PC-9 (cell line): ENCODE measurements around the gene SLC25A26. TPM values are rescaled to one million over a fixed set of nuclear protein-coding genes. Genes with fewer than 3 reads are reported as not detected.

ENCODE experiments used
- BruUV-seq: library from RNA; stranded (reverse); fragments of 400-500 nt; replicated peaks from 2 replicates; lab custom pipeline; 2021; lab: Mats Ljungman, UMichigan
- CTCF ChIA-PET: fragments of 300-600 bp; sonication (Branson Sonifier 250); formaldehyde crosslinking; loops from one replicate; lab custom pipeline; 2022; ENCODE audit warnings: antibody characterized with exemption; lab: Charles Lee
- POLR2A ChIA-PET: fragments of 300-600 bp; sonication (Branson Sonifier 250); formaldehyde crosslinking; loops from one replicate; lab custom pipeline; 2022; ENCODE audit warnings: antibody characterized with exemption; ENCODE audit not compliant: unreplicated experiment; lab: Charles Lee
- DNase-seq, 2 experiments: peaks; one replicate each; pipeline versions ENCODE4 v3.0.0 to v3.0.0-alpha.2; 2015 to 2022; ENCODE audit warnings: mixed read lengths in 1 of 2
- H2AFZ ChIP-seq: fragments of 200-600 bp; sonication (generic); 2 replicates; pipeline ENCODE4 v1.8.1; 2017; ENCODE audit warnings: antibody characterized with exemption
- H3F3A ChIP-seq: fragments of 200-600 bp; sonication (generic); 2 replicates; pipeline ENCODE4 v1.8.1; 2017; ENCODE audit warnings: antibody characterized with exemption, mild to moderate bottlenecking, low read depth; ENCODE audit not compliant: insufficient read depth
- H3K27ac ChIP-seq: fragments of 200-600 bp; sonication (generic); 2 replicates; pipeline ENCODE4 v1.6.1; 2016; ENCODE audit warnings: mixed run types
- H3K27me3 ChIP-seq: fragments of 200-600 bp; sonication (generic); 2 replicates; pipeline ENCODE4 v1.6.1; 2016; ENCODE audit warnings: low read depth, mixed run types; ENCODE audit not compliant: insufficient read depth
- H3K36me3 ChIP-seq: fragments of 200-600 bp; sonication (generic); 2 replicates; pipeline ENCODE4 v1.6.1; 2016; ENCODE audit warnings: low read depth, mixed run types
- H3K4me1 ChIP-seq: fragments of 200-600 bp; sonication (generic); replicated peaks from 2 replicates; pipeline ENCODE4 v1.6.1; 2016; ENCODE audit warnings: mixed run types; ENCODE audit not compliant: insufficient read depth
- H3K4me2 ChIP-seq: fragments of 200-600 bp; sonication (generic); 2 replicates; pipeline ENCODE4 v1.6.1; 2017; ENCODE audit warnings: mixed run types
- H3K4me3 ChIP-seq: fragments of 200-600 bp; sonication (generic); 2 replicates; pipeline ENCODE4 v1.6.1; 2016; ENCODE audit warnings: mixed run types
- H3K79me2 ChIP-seq: fragments of 200-600 bp; sonication (generic); 2 replicates; pipeline ENCODE4 v1.6.1; 2017; ENCODE audit warnings: low read depth, mixed run types
- H3K9me2 ChIP-seq: fragments of 200-600 bp; sonication (generic); 2 replicates; pipeline ENCODE4 v1.8.1; 2017; ENCODE audit warnings: mild to moderate bottlenecking; ENCODE audit not compliant: insufficient read depth
- H3K9me3 ChIP-seq: fragments of 200-600 bp; sonication (generic); 2 replicates; pipeline ENCODE4 v1.8.1; 2016; ENCODE audit warnings: low read depth; ENCODE audit not compliant: insufficient read depth
- H4K20me1 ChIP-seq: fragments of 200-600 bp; sonication (generic); 2 replicates; pipeline ENCODE4 v1.8.1; 2017; ENCODE audit not compliant: insufficient read depth
- EZH2 ChIP-seq: fragments of 200-600 bp; sonication (generic); IDR thresholded peaks from 2 replicates; pipeline ENCODE4 v1.8.0; 2017; ENCODE audit warnings: antibody characterized with exemption, low read depth
- intact Hi-C: fragments of 100-400 bp; cut with micrococcal nuclease; formaldehyde crosslinking; loops from one replicate; pipeline ENCODE4 v1.10.0; 2022; ENCODE audit not compliant: unreplicated experiment
- total RNA-seq: library from RNA; stranded (reverse); gene quantifications from 2 replicates; pipeline ENCODE4 v1.2.3, GENCODE V29; 2021
- TF ChIP-seq, protein P1 (sequence below): fragments of 200-600 bp; sonication (generic); conservative IDR thresholded peaks from 2 replicates; pipeline ENCODE4 v1.6.1; 2017; ENCODE audit warnings: mixed run types, antibody characterized with exemption, mild to moderate bottlenecking, moderate library complexity

The SLC25A26 gene
- total RNA-seq, 1 experiment from 2014 or later: 20.8 TPM

DNA sequence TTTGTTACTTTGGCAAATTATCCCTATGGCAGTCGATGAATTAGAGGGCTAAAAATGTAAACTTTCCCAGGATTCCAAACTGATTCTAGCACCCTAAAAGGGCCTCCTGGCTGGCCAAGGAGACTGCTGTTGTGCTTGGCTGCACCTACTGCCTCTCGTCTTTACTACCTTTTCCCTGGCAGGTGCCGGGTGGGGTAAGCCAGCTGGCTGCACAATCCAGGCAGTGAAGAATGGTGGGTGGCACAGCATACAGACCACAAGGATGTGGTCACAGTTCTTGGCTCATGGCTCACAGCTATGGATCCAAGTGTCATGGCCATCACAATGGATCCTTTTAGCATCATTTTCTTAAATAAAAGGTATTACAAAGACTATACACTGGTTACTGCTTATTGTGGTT is 20.7 kb upstream of the SLC25A26 start:
- H3K27ac ChIP-seq: no peak overlapping the region
- ChIA-PET POLR2A (no interaction called here), CTCF (interaction anchor here (0.5 kb wide), 1 partner anchor 264 kb away, joined by 3 read pairs; no protein-coding TSS in a partner anchor)
- no peaks in the 10 kb centered on the region for H3K36me3 ChIP-seq
- intact Hi-C loops: no loop called here
- H3K4me2 ChIP-seq: no peak overlapping the region
- H3F3A ChIP-seq: no peaks in the 10 kb centered on the region
- H3K4me1 ChIP-seq: no peaks in the 10 kb centered on the region
- no peaks in the 10 kb centered on the region for H3K27me3 ChIP-seq
- no peaks in the 10 kb centered on the region for H3K79me2 ChIP-seq
- no peak for TF ChIP-seq EZH2
- TF ChIP-seq, protein P1, sequence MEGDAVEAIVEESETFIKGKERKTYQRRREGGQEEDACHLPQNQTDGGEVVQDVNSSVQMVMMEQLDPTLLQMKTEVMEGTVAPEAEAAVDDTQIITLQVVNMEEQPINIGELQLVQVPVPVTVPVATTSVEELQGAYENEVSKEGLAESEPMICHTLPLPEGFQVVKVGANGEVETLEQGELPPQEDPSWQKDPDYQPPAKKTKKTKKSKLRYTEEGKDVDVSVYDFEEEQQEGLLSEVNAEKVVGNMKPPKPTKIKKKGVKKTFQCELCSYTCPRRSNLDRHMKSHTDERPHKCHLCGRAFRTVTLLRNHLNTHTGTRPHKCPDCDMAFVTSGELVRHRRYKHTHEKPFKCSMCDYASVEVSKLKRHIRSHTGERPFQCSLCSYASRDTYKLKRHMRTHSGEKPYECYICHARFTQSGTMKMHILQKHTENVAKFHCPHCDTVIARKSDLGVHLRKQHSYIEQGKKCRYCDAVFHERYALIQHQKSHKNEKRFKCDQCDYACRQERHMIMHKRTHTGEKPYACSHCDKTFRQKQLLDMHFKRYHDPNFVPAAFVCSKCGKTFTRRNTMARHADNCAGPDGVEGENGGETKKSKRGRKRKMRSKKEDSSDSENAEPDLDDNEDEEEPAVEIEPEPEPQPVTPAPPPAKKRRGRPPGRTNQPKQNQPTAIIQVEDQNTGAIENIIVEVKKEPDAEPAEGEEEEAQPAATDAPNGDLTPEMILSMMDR: no peak
- H3K4me3 ChIP-seq: no peak overlapping the region
- no peaks in the 10 kb centered on the region for H3K9me3 ChIP-seq
- BruUV-seq: no TSS peak
- H4K20me1 ChIP-seq: no peaks in the 10 kb centered on the region
- H2AFZ ChIP-seq: no peak overlapping the region
- no peaks in the 10 kb centered on the region for H3K9me2 ChIP-seq
- DNase-seq: no peak

DNA sequence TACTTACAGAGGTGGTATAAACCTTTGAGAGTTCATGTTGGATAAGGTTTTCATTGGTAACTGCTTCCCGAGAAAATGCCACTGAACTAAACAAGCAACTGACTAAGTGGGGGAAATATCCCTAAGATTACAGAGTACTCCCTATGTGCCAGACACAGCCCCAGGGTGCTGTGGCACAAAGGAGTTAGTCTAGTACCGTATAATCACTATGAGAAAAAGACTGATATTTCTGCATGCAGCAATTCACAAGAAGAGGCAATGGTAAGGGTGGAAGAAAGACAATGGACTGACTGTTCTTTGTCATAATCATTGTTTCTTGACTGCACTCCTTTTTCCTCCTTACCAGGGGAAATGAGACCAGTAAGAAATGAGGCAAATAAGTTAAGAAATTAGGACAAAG is 20.0 kb upstream of the SLC25A26 start:
- H3K79me2 ChIP-seq: no peaks in the 10 kb centered on the region
- H3K27ac ChIP-seq: no peak overlapping the region
- no peaks in the 10 kb centered on the region for H3K9me3 ChIP-seq
- BruUV-seq: no TSS peak
- no peaks in the 10 kb centered on the region for H4K20me1 ChIP-seq
- no peak for TF ChIP-seq EZH2
- TF ChIP-seq, protein P1: no peak
- no peaks in the 10 kb centered on the region for H3K9me2 ChIP-seq
- H3K4me3 ChIP-seq: no peak overlapping the region
- no peak overlapping the region for H2AFZ ChIP-seq
- H3K27me3 ChIP-seq: no peaks in the 10 kb centered on the region
- POLR2A ChIA-PET: no interaction called here
- CTCF ChIA-PET: no interaction called here
- intact Hi-C loops: no loop called here
- no peaks in the 10 kb centered on the region for H3F3A ChIP-seq
- H3K4me2 ChIP-seq: no peak overlapping the region
- no peaks in the 10 kb centered on the region for H3K36me3 ChIP-seq
- no peak for DNase-seq
- H3K4me1 ChIP-seq: no peaks in the 10 kb centered on the region

DNA sequence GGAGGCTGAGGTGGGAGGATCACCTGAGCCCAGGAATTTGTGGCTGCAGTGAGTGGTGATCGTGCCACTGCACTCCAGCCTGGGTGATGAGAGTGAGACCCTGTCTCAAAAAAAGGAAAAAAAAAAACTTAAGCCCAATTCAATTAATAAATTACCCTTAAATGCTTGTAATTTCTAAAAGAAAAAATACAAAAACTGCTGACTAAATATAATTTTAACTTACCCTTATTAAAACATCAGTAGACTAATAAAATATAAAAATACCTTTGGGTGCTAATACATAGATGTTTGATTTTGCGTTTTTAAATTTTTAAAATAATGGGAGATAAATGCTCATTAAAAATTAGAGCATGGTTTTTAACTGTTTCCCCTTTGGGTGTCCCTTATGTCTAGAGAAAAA is 17.5 kb upstream of the SLC25A26 start:
- Histone ChIP-seq H3K4me1 (no peaks in the 10 kb centered on the region), H3K27me3 (no peaks in the 10 kb centered on the region), H3F3A (no peaks in the 10 kb centered on the region), H3K27ac (no peak overlapping the region), H3K4me2 (no peak overlapping the region), H2AFZ (no peak overlapping the region), H4K20me1 (no peaks in the 10 kb centered on the region), H3K4me3 (no peak overlapping the region), H3K79me2 (no peaks in the 10 kb centered on the region), H3K9me2 (no peaks in the 10 kb centered on the region), H3K36me3 (no peaks in the 10 kb centered on the region), H3K9me3 (no peaks in the 10 kb centered on the region)
- CTCF ChIA-PET: no interaction called here
- BruUV-seq: no TSS peak
- no peak for DNase-seq
- intact Hi-C loops: no loop called here
- TF ChIP-seq, protein P1: no peak
- TF ChIP-seq EZH2: no peak
- POLR2A ChIA-PET: no interaction called here
